Muscle layer of duodenum (tissue), 2 donors: ENCODE results near the gene DCTN3.

ENCODE experiments used
- H3K27ac ChIP-seq: one replicate; pipeline ENCODE4 v1.7.0; 2013; ENCODE audit warnings: mild to moderate bottlenecking, low read length
- H3K27me3 ChIP-seq: one replicate; pipeline ENCODE4 v1.7.0; 2013; ENCODE audit warnings: low read depth, mild to moderate bottlenecking, control low read depth, low read length
- H3K36me3 ChIP-seq, 2 donors: one replicate each; pipeline ENCODE4 v1.7.0; 2013; ENCODE audit warnings: low read length in 2 of 2, control low read depth in 1 of 2, mild to moderate bottlenecking in 1 of 2; ENCODE audit not compliant: insufficient read depth in 2 of 2, control insufficient read depth in 1 of 2
- H3K4me1 ChIP-seq, 2 donors: one replicate each; pipeline ENCODE4 v1.7.0; 2013; ENCODE audit warnings: low read length in 2 of 2, mild to moderate bottlenecking in 2 of 2, control low read depth in 1 of 2, moderate library complexity in 1 of 2; ENCODE audit not compliant: insufficient read depth in 2 of 2, control insufficient read depth in 1 of 2
- H3K4me3 ChIP-seq, 2 donors: one replicate each; pipeline ENCODE4 v1.7.0; 2013; ENCODE audit warnings: low read length in 2 of 2, low read depth in 1 of 2, mild to moderate bottlenecking in 1 of 2
- H3K9me3 ChIP-seq, 2 donors: one replicate each; pipeline ENCODE4 v1.7.0; 2013; ENCODE audit warnings: low read length in 2 of 2, control low read depth in 1 of 2, mild to moderate bottlenecking in 1 of 2; ENCODE audit not compliant: control insufficient read depth in 1 of 2
- donor health status: healthy.

The DCTN3 gene

DNA sequence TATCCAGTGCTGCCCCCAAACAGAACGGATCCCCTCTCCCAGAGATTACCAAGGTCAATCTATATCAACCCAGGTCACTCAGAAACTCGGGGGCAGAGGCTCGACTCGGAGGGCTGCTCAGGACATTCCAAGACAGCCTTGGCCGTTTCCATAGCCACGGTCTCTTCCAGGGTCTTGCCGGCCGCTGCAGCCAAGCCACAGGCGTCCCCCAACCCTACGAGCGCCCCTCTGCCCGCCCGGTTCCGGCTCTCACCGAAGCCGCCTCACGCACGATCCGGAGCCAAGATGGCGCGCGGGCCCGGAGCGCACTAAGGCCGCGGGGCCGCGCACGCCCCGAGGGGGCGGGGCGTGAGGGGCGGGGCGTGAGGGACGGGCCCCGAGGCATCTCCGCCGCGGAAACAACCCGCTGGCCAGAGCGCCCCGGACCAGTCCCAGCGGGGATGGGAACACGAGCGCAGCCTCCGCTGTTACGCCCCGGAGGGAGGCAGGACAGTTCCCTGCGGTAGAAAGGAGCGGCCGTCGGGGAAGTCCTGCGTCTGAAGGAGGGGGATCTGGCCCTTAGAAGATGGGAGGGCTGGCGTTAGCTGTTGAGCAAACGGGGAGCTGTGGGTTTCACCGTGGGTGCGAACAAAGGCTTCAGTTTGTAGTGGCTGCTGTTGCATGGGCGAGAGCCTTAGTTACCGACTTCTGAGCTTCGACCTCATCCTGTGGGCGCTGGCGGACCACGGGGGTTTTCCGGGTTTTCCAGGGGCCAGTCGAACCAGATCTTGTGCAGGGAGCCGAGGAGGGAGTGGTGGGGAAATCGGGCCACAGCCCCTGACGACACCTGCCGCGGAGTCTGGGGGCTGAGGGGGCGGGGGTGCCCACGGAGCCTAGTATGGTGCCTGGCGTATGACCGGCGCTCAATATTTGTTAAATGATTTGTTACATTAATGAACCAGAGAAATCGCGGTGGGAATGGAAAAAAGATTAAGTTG is 8.2 kb downstream of the DCTN3 start, which contains the start of gene RPP25L:
Gene RPP25L (minus strand): TSS at position 287 of the 977 bp plus-strand sequence. CDS start 801 bp downstream, outside the sequence.
- H3K36me3 ChIP-seq = peaks cover 27 to 36% of the 10 kb centered on the region in 2 donors
- H3K4me3 ChIP-seq = peak within 1 kb of the TSS; percentile 69 to 82
- peak within 1 kb of the TSS; percentile 91 for H3K27ac ChIP-seq
- H3K27me3 ChIP-seq = no peaks in the 10 kb centered on the region
- H3K4me1 ChIP-seq = peaks cover 12 to 24% of the 10 kb centered on the region in 2 donors
- no peaks in the 10 kb centered on the region for H3K9me3 ChIP-seq

DNA sequence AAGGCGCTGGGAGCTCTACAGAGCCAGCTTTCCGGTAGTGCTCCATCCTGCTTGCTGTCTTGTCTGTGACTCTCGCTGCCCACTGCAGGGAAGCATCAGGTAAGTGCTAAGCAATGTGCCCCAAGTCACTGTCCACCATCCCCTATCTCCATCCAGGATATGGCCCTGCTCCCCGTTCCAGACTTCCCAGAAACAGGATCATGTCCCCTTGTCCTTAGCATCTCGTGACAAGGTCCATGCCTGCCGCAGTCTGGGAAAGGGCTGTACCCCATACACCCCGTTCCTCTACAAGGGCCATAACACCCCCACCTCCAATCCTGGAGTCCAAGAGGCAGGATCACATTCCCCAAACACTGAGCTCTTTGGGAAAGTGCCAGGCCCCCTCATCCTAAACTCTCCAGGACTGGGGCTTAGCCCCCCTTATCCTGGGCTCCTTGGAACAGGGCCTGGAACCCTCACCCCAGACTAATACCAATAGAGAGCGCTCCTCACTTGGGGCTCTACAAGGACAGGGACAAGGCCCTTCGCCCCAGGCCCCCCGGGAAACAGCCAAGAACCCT is 9.0 kb downstream of the DCTN3 start:
- Histone ChIP-seq H3K36me3 (peaks cover 20 to 28% of the 10 kb centered on the region in 2 donors), H3K27ac (peak overlapping the region; percentile 91), H3K9me3 (no peaks in the 10 kb centered on the region), H3K4me3 (peak overlapping the region; percentile 69 to 82), H3K27me3 (no peaks in the 10 kb centered on the region), H3K4me1 (peaks cover 12 to 24% of the 10 kb centered on the region in 2 donors)

DNA sequence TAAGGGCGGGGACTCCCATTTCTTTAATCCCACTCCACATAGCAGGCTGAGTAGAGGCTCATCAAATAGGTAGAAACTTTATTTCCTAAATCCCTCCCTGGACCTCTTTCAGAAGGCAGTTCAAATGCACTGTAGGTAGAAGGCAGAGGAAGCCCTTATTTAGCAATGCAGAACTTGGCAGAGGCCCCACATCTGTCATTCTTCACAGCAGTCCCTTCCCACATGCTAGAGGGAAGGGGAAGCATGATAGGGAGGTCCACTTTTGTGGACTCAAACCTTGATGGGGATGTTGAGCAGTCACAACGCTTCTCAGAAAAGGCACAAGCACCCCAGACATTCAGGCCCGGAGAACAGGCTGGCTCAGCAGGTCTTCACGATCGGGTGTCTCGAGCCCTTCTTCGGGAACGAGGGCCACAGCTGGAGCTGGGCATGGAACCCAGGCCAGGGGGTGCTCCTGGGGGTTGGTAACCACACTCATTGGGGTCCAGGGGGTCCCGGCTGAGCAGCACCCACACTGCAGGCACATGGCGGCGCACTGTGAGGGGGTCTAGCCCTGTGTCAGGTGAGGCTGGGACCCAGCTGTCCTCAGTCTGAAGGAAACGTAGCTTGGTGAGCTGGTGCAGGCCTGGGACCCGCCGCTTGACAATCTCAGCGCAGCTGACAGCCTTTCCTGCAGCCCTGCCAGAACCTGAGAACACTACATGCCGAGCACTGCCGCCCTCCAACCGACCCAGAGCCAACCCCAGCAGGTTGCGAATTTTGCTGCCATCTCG is 9.7 kb downstream of the DCTN3 start:
- peaks cover 14 to 21% of the 10 kb centered on the region in 2 donors for H3K36me3 ChIP-seq
- H3K27me3 ChIP-seq = no peaks in the 10 kb centered on the region
- peaks cover 12 to 24% of the 10 kb centered on the region in 2 donors for H3K4me1 ChIP-seq
- peak overlapping the region; percentile 69 to 82 for H3K4me3 ChIP-seq
- no peaks in the 10 kb centered on the region for H3K9me3 ChIP-seq
- H3K27ac ChIP-seq = no peak overlapping the region

DNA sequence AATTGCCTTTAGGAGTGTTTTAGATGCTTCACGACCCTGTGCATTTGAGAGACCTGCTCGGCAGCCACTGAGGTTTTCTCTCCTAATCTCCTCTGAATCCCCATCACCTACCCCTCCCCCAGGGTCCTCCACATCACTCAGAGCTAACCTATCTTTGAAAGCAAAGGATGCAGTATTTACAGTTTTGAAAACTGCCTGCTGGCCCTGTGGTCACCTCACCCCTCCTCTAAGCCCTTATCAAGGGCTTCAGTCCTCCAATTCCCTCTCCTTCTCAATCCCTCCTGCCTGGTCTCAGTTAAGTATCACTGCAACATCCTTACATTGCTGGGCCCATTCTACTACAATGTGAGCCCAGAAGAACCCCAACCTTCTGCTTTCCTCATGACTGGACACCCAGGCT is 13.0 kb downstream of the DCTN3 start:
- H3K27ac ChIP-seq = no peak overlapping the region
- no peaks in the 10 kb centered on the region for H3K36me3 ChIP-seq
- no peaks in the 10 kb centered on the region for H3K27me3 ChIP-seq
- peaks cover 6 to 15% of the 10 kb centered on the region in 2 donors for H3K4me1 ChIP-seq
- no peaks in the 10 kb centered on the region for H3K9me3 ChIP-seq
- no peak overlapping the region for H3K4me3 ChIP-seq

GRCh38 chr9:34606905-34607304 is 13.4 kb downstream of the DCTN3 start:
- H3K27me3 ChIP-seq = no peaks in the 10 kb centered on the region
- no peaks in the 10 kb centered on the region for H3K36me3 ChIP-seq
- H3K4me3 ChIP-seq = no peak overlapping the region
- H3K4me1 ChIP-seq = peaks cover 6 to 14% of the 10 kb centered on the region in 2 donors
- H3K9me3 ChIP-seq = no peaks in the 10 kb centered on the region
- no peak overlapping the region for H3K27ac ChIP-seq

DNA sequence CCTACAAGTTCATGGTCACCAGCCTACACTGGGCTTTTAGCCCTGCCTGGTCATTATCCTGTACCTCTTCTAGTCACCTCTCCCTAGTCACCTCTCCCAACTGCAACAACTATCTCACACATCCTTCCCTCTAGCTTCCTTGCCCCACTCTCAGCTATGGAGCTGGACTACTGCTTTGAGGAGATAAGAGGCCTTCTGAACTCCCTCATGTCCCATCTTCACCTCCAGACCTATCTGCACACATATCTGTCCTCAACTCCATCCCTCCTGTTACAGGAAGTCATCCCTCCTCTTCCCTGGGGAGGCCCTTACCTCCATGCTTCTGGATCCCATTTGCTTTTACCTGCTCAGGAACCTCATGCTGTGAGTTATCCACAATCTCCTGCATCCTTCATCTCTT is 14.1 kb downstream of the DCTN3 start:
- H3K36me3 ChIP-seq = no peaks in the 10 kb centered on the region
- no peak overlapping the region for H3K4me3 ChIP-seq
- H3K27me3 ChIP-seq = no peaks in the 10 kb centered on the region
- H3K27ac ChIP-seq = no peak overlapping the region
- H3K9me3 ChIP-seq = no peaks in the 10 kb centered on the region
- peaks cover 3 to 9% of the 10 kb centered on the region in 2 donors for H3K4me1 ChIP-seq

- Histone ChIP-seq H3K27ac (no peak overlapping the region), H3K4me1 (no peaks in the 10 kb centered on the region), H3K9me3 (no peaks in the 10 kb centered on the region), H3K36me3 (no peaks in the 10 kb centered on the region), H3K27me3 (no peaks in the 10 kb centered on the region), H3K4me3 (no peak overlapping the region)
Measured at GRCh38 chr9:34603610-34604231, 16.6 kb downstream of the DCTN3 start.

DNA sequence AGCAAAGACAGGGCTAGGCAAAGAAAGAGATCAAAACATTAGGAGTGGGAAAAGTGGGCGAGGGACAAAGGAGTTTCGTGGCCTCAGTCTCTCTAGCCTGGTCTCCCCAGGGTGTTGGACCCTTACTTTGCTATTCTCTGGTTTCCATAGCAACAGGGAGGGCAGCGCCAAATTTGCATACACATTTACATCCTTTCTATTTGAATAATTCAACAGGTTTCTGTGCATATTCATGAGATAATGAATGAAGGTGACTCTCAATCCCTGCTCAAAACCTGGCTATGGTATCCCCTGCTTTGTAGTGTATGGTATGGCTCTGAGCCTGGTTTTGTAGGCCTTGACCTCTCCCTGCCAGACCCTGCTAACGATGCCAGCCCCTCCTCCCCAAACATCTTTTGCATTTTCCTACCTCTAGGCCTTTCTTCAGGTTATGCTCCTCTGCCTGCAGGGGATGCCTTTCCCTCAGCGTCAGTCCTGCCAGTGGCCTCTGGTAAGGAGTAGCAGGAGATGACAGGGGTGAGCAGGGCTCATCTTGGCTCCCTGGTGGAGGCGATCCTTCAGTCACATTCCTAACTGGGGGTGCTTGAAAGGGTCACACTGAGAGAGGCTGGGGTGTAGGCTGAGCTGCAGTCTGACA is 18.2 kb downstream of the DCTN3 start:
- Histone ChIP-seq H3K9me3 (no peaks in the 10 kb centered on the region), H3K27me3 (no peaks in the 10 kb centered on the region), H3K27ac (no peak overlapping the region), H3K4me3 (no peak overlapping the region), H3K4me1 (no peaks in the 10 kb centered on the region), H3K36me3 (no peaks in the 10 kb centered on the region)

GRCh38 chr9:34600908-34601307 is 19.4 kb downstream of the DCTN3 start:
- Histone ChIP-seq H3K27ac (no peak overlapping the region), H3K36me3 (no peaks in the 10 kb centered on the region), H3K27me3 (no peaks in the 10 kb centered on the region), H3K4me3 (no peak overlapping the region), H3K9me3 (no peaks in the 10 kb centered on the region), H3K4me1 (no peaks in the 10 kb centered on the region)

DNA sequence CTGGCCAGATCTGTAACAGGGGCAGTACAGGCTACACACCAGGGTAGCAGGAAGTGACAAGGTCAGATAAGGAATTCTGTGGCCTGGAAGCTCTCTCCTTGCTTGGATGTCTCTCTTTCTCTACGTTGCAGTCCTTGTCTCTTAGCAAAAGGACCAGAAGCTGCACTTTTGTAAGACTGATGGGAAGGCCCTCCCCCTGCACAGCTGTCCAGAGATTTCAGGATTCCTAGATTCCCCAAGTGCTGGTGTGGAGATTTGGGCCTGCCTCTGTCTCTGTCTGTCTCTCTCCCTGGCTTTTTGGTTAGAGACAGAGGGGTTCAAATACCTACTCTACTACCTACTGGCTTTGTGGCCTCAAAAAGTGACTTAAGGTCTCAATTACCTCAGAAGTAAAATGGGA is 20.7 kb downstream of the DCTN3 start:
- Histone ChIP-seq H3K27ac (no peak overlapping the region), H3K36me3 (no peaks in the 10 kb centered on the region), H3K4me1 (no peaks in the 10 kb centered on the region), H3K9me3 (no peaks in the 10 kb centered on the region), H3K27me3 (no peaks in the 10 kb centered on the region), H3K4me3 (no peak overlapping the region)
